NT2/D1 (cell line): Measurements from ENCODE around the gene LGALS4.
"Not testable (repeated sequence)": the region's sequence is repeated elsewhere in the genome, so short reads cannot be mapped to it uniquely, and the experiment has no call there.

Experiments used
- SUZ12 ChIP-seq: IDR thresholded peaks from 2 replicates; pipeline ENCODE4 v1.6.1; 2011; ENCODE audit not compliant: insufficient read length, insufficient read depth; ENCODE audit errors: extremely low read depth
- YY1 ChIP-seq: IDR thresholded peaks from 2 replicates; pipeline ENCODE4 v1.6.1; 2011; ENCODE audit not compliant: insufficient read length, insufficient read depth
- ZNF274 ChIP-seq: IDR thresholded peaks from 2 replicates; pipeline ENCODE4 v1.6.1; 2011; ENCODE audit warnings: mild to moderate bottlenecking, low read depth, low read length

DNA sequence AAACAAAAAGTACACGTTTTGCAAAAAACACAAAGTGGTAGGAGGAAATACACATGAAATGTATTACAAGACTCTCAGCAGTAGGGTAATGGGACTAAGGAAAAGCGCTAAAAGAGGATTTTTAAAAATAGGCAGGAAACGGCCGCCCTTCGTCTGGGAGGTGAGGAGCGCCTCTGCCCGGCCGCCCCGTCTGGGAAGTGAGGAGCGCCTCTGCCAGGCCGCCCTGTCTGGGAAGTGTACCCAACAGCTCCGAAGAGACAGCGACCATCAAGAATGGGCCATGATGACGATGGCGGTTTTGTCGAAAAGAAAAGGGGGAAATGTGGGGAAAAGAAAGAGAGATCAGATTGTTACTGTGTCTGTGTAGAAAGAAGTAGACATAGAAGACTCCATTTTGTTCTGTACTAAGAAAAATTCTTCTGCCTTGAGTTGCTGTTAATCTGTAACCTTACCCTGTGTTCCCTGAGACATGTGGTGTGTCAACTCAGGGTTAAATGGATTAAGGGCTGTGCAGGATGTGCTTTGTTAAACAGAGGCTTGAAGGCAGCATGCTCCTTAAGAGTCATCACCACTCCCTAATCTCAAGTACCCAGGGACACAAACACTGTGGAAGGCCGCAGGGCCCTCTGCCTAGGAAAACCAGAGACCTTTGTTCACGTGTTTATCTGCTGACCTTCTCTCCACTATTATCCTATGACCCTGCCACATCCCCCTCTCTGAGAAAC, 5.2 kb downstream of the LGALS4 start:
- not testable (repeated sequence) for TF ChIP-seq SUZ12, ZNF274, YY1
